ENCODE results near the gene SECISBP2L.
"Not testable (repeated sequence)": the region's sequence is repeated elsewhere in the genome, so short reads cannot be mapped to it uniquely, and the experiment has no call there.

Gene SECISBP2L, protein sequence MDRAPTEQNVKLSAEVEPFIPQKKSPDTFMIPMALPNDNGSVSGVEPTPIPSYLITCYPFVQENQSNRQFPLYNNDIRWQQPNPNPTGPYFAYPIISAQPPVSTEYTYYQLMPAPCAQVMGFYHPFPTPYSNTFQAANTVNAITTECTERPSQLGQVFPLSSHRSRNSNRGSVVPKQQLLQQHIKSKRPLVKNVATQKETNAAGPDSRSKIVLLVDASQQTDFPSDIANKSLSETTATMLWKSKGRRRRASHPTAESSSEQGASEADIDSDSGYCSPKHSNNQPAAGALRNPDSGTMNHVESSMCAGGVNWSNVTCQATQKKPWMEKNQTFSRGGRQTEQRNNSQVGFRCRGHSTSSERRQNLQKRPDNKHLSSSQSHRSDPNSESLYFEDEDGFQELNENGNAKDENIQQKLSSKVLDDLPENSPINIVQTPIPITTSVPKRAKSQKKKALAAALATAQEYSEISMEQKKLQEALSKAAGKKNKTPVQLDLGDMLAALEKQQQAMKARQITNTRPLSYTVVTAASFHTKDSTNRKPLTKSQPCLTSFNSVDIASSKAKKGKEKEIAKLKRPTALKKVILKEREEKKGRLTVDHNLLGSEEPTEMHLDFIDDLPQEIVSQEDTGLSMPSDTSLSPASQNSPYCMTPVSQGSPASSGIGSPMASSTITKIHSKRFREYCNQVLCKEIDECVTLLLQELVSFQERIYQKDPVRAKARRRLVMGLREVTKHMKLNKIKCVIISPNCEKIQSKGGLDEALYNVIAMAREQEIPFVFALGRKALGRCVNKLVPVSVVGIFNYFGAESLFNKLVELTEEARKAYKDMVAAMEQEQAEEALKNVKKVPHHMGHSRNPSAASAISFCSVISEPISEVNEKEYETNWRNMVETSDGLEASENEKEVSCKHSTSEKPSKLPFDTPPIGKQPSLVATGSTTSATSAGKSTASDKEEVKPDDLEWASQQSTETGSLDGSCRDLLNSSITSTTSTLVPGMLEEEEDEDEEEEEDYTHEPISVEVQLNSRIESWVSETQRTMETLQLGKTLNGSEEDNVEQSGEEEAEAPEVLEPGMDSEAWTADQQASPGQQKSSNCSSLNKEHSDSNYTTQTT

GRCh38 chr15:49046220-49047102 is at the start of gene SECISBP2L:
Gene SECISBP2L, minus strand, starts transcription at chr15:49046446. Its CDS starts 147 bp downstream, at chr15:49046299.
- DNase-seq: peak; percentile 88

DNA sequence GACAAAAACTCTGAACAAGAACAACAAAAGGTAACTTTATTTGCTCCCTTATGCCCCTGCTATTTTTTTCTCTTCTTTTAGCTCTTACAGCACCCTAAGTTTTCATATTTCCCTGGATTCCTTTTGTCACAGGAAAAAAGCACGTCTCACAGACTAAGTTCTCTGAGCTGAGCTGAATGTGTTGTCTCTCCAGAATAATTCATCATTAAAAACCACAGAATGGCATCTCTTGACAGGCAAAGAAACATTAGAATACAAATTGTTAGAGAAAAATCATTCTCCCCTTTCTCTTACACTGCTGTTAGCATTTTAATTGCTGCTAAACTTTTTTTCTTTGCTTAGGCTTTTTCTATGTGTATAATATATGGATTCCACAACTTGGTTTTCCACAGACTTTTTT is 48.7 kb upstream of the SECISBP2L start:
- no peak for DNase-seq

- DNase-seq: no peak
These were observed 47.2 kb upstream of the SECISBP2L start for GRCh38 chr15:49093252-49094105.

- DNase-seq: no peak
These were observed 42.8 kb upstream of the SECISBP2L start for GRCh38 chr15:49088996-49089395.

GRCh38 chr15:49085696-49086459 is 39.6 kb upstream of the SECISBP2L start:
- no peak for DNase-seq

DNA sequence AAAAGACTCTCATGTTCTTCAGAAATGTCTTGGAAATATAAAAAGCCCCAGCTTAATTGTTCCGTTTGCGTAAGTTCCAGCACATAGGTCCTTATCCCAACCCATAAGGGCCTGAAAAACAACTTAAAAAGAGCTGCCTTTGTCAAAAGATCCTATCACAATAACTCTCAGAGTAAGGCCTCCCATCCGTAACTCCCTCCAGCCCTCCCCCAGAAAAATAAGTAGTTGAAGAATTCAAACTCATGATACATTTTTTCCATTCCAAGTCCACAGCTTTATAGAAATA is 38.0 kb upstream of the SECISBP2L start:
- no peak for DNase-seq

DNA sequence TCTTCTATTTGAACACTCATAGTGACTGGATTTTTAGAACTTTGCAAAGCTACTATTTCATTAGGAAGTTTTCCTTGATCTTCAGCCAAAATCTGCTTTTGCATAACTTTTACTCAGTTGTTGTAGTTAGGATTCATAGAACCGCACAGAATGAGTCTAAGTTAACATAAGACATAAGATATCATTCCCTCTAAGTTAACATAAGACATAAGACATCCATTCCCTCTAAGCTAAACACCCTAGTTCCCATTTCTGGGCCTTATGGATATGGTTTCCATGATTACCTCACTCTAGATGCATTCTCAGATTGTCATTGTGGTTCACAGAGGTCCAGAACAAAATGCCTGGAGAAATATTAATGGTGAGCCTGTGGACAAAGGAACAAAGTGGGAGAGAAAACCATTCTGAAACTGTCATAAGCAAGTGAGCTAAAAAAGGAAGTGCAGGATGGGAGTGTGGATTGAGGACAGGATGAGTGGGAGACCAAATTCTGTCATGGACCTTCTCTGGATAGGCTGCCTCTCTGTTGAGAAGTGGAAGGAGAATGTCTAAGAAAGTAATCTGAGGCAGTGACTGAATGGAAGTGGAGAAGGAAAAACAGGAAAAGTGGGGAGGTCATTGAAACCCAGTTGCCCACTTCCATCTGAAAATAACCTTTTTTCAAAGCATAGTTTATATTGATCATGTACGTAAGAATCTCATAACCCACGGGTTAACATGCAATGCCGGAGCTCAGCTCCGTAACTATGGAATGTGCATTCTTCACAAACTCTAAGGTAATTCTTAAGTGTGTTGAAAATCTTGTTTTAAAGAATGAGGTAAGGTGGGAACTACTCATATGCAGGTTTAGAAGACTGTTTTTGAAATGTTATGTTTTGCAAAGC is 37.4 kb upstream of the SECISBP2L start:
- DNase-seq: no peak

GRCh38 chr15:49082960-49083359 is 36.7 kb upstream of the SECISBP2L start:
- no peak for DNase-seq

- DNase-seq: no peak
These were observed 33.2 kb upstream of the SECISBP2L start for GRCh38 chr15:49079340-49080039.

- DNase-seq: no peak
These were observed 29.6 kb upstream of the SECISBP2L start for GRCh38 chr15:49075881-49076280.

DNA sequence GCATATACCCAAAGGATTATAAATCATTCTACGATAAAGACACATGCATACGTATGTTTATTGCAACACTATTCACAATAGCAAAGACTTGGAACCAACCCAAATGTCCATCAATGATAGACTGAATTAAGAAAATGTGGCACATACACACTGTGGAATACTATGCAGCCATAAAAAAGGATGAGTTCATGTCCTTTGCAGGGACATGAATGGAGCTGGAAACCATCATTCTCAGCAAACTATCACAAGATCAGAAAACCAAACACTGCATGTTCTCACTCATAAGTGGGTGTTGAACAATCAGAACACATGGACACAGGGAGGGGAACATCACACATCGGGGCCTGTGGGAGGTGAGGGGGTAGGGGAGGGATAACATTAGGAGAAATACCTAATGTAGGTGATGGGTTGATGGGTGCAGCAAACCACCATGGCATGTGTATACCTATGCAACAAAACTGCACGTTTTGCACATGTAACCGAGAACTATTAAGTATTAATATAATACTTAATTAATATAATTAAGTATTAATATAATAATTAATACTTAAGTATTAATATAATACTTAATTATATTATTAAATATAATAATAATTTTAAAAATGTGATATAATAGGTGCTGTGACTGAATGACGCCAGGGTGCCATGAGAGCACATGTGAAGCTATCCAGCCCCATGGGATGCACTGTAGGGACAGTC is 28.5 kb upstream of the SECISBP2L start:
- not testable (repeated sequence) for DNase-seq

DNA sequence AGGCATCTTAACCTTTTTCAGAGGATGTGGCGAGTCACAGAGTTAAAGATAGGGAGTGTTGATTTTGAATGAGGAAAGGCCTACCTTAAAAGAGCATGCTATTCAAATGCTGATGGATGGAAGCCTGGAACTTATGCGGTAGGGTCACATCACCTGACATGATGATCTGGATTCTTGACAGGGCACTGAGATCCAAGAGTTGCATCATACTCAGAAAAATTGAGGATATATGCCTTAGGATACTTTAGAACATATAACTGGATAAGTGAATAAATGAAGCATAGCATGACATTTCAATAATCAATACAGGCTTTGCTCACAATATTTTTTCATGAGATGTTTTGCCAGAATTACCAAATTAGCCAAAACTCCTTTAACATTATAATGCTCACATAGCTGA is 20.1 kb upstream of the SECISBP2L start:
- no peak for DNase-seq

DNA sequence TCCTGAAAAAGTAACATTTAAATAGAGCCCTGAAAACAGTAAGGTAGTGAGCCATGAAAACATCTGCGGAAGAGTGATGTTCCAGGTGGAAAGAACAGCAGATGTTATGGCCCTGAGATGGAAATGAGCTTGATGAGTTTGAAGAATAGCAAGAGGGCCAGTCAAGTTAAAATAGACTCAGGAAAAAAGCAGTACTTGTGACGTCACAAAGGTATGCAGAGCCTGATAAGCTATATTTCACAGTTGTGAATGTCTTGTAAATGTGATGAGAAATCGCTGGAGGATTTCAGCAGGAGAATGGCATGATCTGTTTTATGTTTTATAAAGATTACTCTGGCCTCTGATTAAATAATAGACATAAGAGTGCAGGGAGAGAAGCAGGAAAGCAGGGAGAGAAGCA is 18.6 kb upstream of the SECISBP2L start:
- DNase-seq: no peak

GRCh38 chr15:49064281-49064653 is 18.0 kb upstream of the SECISBP2L start:
- DNase-seq: peak; percentile 15

GRCh38 chr15:49063402-49064280 is 17.4 kb upstream of the SECISBP2L start:
- peak; percentile 4 for DNase-seq

DNA sequence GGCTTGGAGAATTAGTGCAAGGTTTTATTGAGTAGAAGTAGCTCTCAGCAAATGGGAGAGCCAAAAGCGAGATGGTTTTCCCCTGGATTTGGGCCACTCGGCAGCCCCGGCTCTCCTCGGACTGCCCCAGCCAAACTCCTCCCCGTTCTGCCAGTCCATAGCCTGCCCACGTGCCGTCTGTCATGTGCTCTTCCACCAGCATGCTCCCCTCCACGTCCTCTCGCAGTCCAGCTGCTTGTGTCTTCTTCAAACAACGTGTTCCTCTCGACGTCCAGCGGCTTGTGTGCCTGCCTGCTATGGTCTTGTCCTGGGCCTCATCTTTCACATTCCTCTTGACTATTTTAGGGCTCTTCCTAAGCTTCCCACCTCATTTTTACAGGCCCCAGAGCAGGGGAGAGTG is 16.7 kb upstream of the SECISBP2L start:
- no peak for DNase-seq

DNA sequence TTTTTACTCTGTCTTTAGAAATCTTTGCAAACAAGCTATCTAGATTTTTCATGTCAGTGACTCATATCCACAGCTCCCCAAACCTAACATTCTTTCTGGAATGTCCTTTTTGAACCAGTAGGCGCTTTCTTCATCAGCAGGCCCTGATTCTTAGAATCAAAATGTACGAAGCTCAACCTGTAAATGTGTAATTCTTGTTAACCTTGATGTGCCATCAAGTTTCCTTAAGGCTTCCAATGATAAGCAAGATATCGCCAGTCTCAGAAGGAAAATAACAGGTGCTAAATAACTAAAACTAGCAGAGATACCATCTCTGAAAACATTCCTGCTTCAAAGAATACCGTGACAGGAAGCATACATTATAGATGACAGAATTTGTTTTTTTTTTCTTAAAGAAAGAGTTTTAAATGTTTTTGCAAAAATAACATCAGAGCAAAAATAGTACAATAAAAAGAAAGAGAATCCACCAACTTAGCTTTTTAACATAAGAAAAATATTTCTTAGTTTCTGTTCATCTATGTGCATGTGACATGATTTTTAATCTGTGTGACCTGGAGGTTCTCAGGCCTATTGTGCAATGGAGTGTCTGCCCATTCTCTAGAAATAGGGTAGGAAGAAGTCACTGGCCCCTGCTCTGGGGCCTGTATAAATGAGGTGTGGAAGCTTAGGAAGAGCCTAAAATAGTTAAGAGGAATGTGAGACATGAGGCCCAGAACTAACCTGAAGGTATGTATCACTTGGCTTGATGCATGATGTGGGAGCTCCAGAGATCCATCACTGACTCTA is 14.7 kb upstream of the SECISBP2L start:
- DNase-seq: no peak

All from CD4-positive, alpha-beta T cell treated with Interleukin-6 for 4 hours (primary cell).